Activated CD8-positive, alpha-beta T cell treated with anti-CD3 and anti-CD28 coated beads for 36 hours (primary cell): ENCODE data around the gene ARHGAP30. TPM values are rescaled to one million over a fixed set of nuclear protein-coding genes. Genes with fewer than 3 reads are reported as not detected.

Experiments used
- ATAC-seq: fragments of 200-7000 bp; cut with Tn5 transposase; one replicate; pipeline ENCODE4 v1.10.0; 2021; ENCODE audit warnings: mild to moderate bottlenecking, moderate library complexity
- CTCF ChIA-PET: fragments of 350-600 bp; sonication (Branson Sonifier 250); formaldehyde crosslinking; loops from one replicate; lab custom pipeline; 2021; ENCODE audit warnings: antibody characterized with exemption; lab: Charles Lee
- POLR2A ChIA-PET: fragments of 350-600 bp; sonication (Branson Sonifier 250); formaldehyde crosslinking; loops from one replicate; lab custom pipeline; 2021; ENCODE audit warnings: antibody characterized with exemption; lab: Charles Lee
- DNase-seq: peaks from one replicate; pipeline ENCODE4 v3.0.0-alpha.2; 2020
- H3K27ac Mint-ChIP-seq: one replicate; pipeline ENCODE4 v1.8.0; 2021; ENCODE audit warnings: mild to moderate bottlenecking, mixed read lengths
- H3K27me3 Mint-ChIP-seq: one replicate; pipeline ENCODE4 v1.8.0; 2021; ENCODE audit warnings: mixed read lengths
- H3K36me3 Mint-ChIP-seq: one replicate; pipeline ENCODE4 v1.8.0; 2021; ENCODE audit warnings: low read depth, mixed read lengths
- H3K4me1 Mint-ChIP-seq: one replicate; pipeline ENCODE4 v1.8.0; 2021; ENCODE audit warnings: low read depth, mixed read lengths
- H3K4me3 Mint-ChIP-seq: one replicate; pipeline ENCODE4 v1.8.0; 2021; ENCODE audit warnings: mild to moderate bottlenecking, moderate library complexity, mixed read lengths
- H3K9me3 Mint-ChIP-seq: one replicate; pipeline ENCODE4 v1.8.0; 2021; ENCODE audit warnings: mixed read lengths
- CTCF ChIP-seq: fragments of 200-600 bp; IDR thresholded peaks from one replicate; pipeline ENCODE4 v1.8.0; 2022; ENCODE audit warnings: antibody characterized with exemption, mild to moderate bottlenecking
- intact Hi-C: fragments of 100-400 bp; cut with micrococcal nuclease; formaldehyde crosslinking; loops from one replicate; pipeline ENCODE4 v1.10.0; 2022
- total RNA-seq, 2 experiments: library from RNA; stranded (reverse); gene quantifications; one replicate each; pipeline ENCODE4 v1.2.3, GENCODE V29; 2021

ARHGAP30 gene
- total RNA-seq, 2 experiments from 2014 or later = 174 to 175 TPM

GRCh38 chr1:161044908-161045735 is 24.6 kb downstream of the ARHGAP30 start:
- intact Hi-C loops = loop anchor here (5.0 kb wide), 1 partner anchor 43 kb away; no protein-coding TSS in a partner anchor
- H3K27ac Mint-ChIP-seq = peak overlapping the region; percentile 98

DNA sequence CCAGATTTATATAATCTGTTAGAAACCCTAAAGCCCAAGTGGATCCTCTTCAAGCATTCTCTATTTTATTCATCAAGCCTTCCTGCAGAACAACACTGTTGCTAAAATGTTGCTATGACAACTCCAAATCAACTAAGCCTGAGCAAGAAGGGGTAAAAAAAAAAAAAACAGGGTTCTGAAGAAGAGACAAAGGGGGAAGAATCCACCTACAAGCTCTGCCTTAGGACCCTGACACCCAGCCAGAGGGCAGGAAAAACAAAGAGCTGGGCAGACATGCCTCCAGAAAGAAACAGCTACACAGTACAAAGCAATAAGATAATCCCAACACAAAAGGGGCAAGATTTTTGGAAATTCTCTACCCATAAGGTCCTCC is 25.2 kb downstream of the ARHGAP30 start:
- DNase-seq (no peak), ATAC-seq (no peak)
- Mint-ChIP-seq H3K27me3 (no peaks in the 10 kb centered on the region), H3K9me3 (no peaks in the 10 kb centered on the region), H3K4me1 (peaks cover 43% of the 10 kb centered on the region), H3K27ac (peak overlapping the region; percentile 98), H3K4me3 (peak overlapping the region; percentile 84), H3K36me3 (peaks cover 72% of the 10 kb centered on the region)
- CTCF ChIA-PET = interaction anchor here (1.2 to 7.5 kb wide), 8 partner anchors 15 to 155 kb away, joined by 3 to 79 read pairs (median 9); partner anchors contain the start of genes ARHGAP30, F11R, KLHDC9 and NECTIN4
- no peak for TF ChIP-seq CTCF
- intact Hi-C loops = loop anchor here (5.0 kb wide), 1 partner anchor 42 kb away; no protein-coding TSS in a partner anchor
- POLR2A ChIA-PET = interaction anchor here (0.6 to 4.8 kb wide), 9 partner anchors 12 to 118 kb away, joined by 3 to 99 read pairs (median 22); partner anchors contain the start of genes ARHGAP30, KLHDC9, NIT1 and PFDN2

More at GRCh38 chr1:161044908-161045735, 24.6 kb downstream of the ARHGAP30 start:
- ChIA-PET CTCF (interaction anchor here (0.9 to 7.5 kb wide), 13 partner anchors 10 to 156 kb away, joined by 3 to 79 read pairs (median 5); partner anchors contain the start of genes ARHGAP30, F11R, KLHDC9 and NECTIN4), POLR2A (interaction anchor here (0.6 to 4.8 kb wide), 25 partner anchors 8 to 666 kb away, joined by 3 to 99 read pairs (median 5); partner anchors contain the start of genes ARHGAP30, F11R, KLHDC9 and NIT1)
- peak; percentile 62 for ATAC-seq
- no peaks in the 10 kb centered on the region for H3K27me3 Mint-ChIP-seq
- no peaks in the 10 kb centered on the region for H3K9me3 Mint-ChIP-seq
- TF ChIP-seq CTCF = no peak
- H3K4me3 Mint-ChIP-seq = peak overlapping the region; percentile 84
- peaks cover 71% of the 10 kb centered on the region for H3K36me3 Mint-ChIP-seq
- peaks cover 39% of the 10 kb centered on the region for H3K4me1 Mint-ChIP-seq
- DNase-seq = peak; percentile 84

GRCh38 chr1:161039546-161039945 is 30.1 kb downstream of the ARHGAP30 start:
- Mint-ChIP-seq H3K4me3 (peak overlapping the region; percentile 91), H3K27ac (peak overlapping the region; percentile 80), H3K27me3 (no peaks in the 10 kb centered on the region), H3K9me3 (no peaks in the 10 kb centered on the region), H3K36me3 (peaks cover 63% of the 10 kb centered on the region), H3K4me1 (peaks cover 60% of the 10 kb centered on the region)
- ATAC-seq (no peak), DNase-seq (no peak)
- no peak for TF ChIP-seq CTCF
- intact Hi-C loops = no loop called here
- ChIA-PET POLR2A (interaction anchor here (1.0 to 2.8 kb wide), 5 partner anchors 9 to 19 kb away, joined by 3 to 7 read pairs (median 3); no protein-coding TSS in a partner anchor), CTCF (interaction anchor here (0.9 to 3.5 kb wide), 8 partner anchors 29 to 205 kb away, joined by 3 to 41 read pairs (median 4); partner anchors contain the start of gene KLHDC9)

- ATAC-seq = no peak
- Mint-ChIP-seq H3K4me1 (peaks cover 59% of the 10 kb centered on the region), H3K27ac (peak overlapping the region; percentile 96), H3K27me3 (no peaks in the 10 kb centered on the region), H3K9me3 (no peaks in the 10 kb centered on the region), H3K4me3 (peak overlapping the region; percentile 91), H3K36me3 (peaks cover 61% of the 10 kb centered on the region)
- intact Hi-C loops = no loop called here
- CTCF ChIA-PET = interaction anchor here (0.6 to 3.5 kb wide), 8 partner anchors 31 to 314 kb away, joined by 3 to 41 read pairs (median 4); partner anchors contain the start of gene KLHDC9
- TF ChIP-seq CTCF = no peak
- no peak for DNase-seq
- POLR2A ChIA-PET = interaction anchor here (1.0 to 2.8 kb wide), 7 partner anchors 9 to 60 kb away, joined by 3 to 11 read pairs (median 5); no protein-coding TSS in a partner anchor
Observed at GRCh38 chr1:161039154-161039545, 30.5 kb downstream of the ARHGAP30 start.
